Spleen (tissue), 7 donors: ENCODE data around the gene SUN2.

Source experiments
- POLR2A ChIP-seq, 3 donors: fragments of 450-650 bp; IDR thresholded peaks; one replicate each; pipeline ENCODE4 v1.5.1; 2017; ENCODE audit warnings: antibody characterized with exemption in 3 of 3, mild to moderate bottlenecking in 1 of 3
- POLR2AphosphoS5 ChIP-seq, 3 donors: sonication (generic); formaldehyde crosslinking; IDR thresholded peaks; one replicate each; pipeline ENCODE4 v1.5.1; 2017; ENCODE audit warnings: antibody characterized with exemption in 3 of 3
- TF ChIP-seq, protein P1 (sequence below), 11 experiments: fragments of 200-600 bp in 7 of 11; fragments of 450-650 bp in 4 of 11; sonication (generic) in 4 of 11; IDR thresholded peaks in 8 of 11; conservative IDR thresholded peaks in 3 of 11; 1 replicate in 7 of 11; 2 replicates in 4 of 11; pipeline versions ENCODE4 v1.4.0 to v1.8.0; 2016 to 2021; ENCODE audit warnings: antibody characterized with exemption in 11 of 11, inconsistent platforms in 4 of 11, mild to moderate bottlenecking in 1 of 11
- donor health status: DM: no; HTN: no; CAD: no; lungs with moderate emphysema.
- donor health status: DM: no; HTN: no; CAD: no.
- donor health status: DM: no; HTN: no; CAD: no.

DNA sequence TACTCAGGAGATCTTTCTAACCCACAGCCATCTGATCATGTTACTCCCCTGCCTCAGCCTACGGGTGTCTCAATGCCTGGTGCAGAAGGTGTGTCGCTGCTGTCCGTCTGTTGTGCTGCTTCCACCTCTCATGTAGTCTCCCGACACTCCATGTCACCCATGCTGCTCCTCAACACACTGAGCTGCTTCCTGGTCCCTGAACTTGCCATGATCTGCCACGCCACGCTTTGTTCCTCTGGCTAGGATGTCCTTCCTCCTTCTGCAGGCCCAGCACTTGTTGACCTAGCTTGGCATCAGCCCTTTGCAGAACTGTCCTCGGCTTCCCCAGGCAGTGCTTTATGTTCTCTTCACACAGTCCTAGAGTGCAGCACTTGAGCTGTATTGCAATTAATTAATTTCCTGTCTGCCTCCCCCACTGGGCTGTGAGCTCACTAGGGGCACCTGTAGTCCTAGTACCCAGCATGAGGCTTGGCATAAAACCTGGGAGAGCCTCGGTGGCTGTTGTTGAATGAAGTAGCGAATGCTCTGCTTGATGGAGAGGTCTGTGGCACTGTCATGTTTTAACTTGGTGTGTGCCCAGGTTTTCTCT, 40.5 kb downstream of the SUN2 start:
- TF ChIP-seq, protein P1, sequence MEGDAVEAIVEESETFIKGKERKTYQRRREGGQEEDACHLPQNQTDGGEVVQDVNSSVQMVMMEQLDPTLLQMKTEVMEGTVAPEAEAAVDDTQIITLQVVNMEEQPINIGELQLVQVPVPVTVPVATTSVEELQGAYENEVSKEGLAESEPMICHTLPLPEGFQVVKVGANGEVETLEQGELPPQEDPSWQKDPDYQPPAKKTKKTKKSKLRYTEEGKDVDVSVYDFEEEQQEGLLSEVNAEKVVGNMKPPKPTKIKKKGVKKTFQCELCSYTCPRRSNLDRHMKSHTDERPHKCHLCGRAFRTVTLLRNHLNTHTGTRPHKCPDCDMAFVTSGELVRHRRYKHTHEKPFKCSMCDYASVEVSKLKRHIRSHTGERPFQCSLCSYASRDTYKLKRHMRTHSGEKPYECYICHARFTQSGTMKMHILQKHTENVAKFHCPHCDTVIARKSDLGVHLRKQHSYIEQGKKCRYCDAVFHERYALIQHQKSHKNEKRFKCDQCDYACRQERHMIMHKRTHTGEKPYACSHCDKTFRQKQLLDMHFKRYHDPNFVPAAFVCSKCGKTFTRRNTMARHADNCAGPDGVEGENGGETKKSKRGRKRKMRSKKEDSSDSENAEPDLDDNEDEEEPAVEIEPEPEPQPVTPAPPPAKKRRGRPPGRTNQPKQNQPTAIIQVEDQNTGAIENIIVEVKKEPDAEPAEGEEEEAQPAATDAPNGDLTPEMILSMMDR (IDR thresholded peaks at IDR 0.05 in 8 of 11, conservative IDR thresholded peaks at IDR 0.05 in 3 of 11), result peak in 1 of 11 experiments; percentile 5
- TF ChIP-seq POLR2A (IDR thresholded peaks at IDR 0.05) (no peak), POLR2AphosphoS5 (IDR thresholded peaks at IDR 0.05) (peak in 2 of 3 donors; percentile 81 to 86)
